Lower leg skin (tissue), 3 donors: Measurements from ENCODE around the gene TRIM7.

ENCODE experiments used
- POLR2A ChIP-seq, 2 donors: fragments of 450-650 bp; IDR thresholded peaks; one replicate each; pipeline ENCODE4 v1.6.1; 2016 to 2017; ENCODE audit warnings: antibody characterized with exemption in 2 of 2, mild to moderate bottlenecking in 1 of 2, moderate library complexity in 1 of 2
- TF ChIP-seq, protein P1 (sequence below), 3 donors: fragments of 450-650 bp; IDR thresholded peaks; one replicate each; pipeline ENCODE4 v1.5.1; 2016; ENCODE audit warnings: antibody characterized with exemption in 3 of 3, mild to moderate bottlenecking in 3 of 3, moderate library complexity in 2 of 3

DNA sequence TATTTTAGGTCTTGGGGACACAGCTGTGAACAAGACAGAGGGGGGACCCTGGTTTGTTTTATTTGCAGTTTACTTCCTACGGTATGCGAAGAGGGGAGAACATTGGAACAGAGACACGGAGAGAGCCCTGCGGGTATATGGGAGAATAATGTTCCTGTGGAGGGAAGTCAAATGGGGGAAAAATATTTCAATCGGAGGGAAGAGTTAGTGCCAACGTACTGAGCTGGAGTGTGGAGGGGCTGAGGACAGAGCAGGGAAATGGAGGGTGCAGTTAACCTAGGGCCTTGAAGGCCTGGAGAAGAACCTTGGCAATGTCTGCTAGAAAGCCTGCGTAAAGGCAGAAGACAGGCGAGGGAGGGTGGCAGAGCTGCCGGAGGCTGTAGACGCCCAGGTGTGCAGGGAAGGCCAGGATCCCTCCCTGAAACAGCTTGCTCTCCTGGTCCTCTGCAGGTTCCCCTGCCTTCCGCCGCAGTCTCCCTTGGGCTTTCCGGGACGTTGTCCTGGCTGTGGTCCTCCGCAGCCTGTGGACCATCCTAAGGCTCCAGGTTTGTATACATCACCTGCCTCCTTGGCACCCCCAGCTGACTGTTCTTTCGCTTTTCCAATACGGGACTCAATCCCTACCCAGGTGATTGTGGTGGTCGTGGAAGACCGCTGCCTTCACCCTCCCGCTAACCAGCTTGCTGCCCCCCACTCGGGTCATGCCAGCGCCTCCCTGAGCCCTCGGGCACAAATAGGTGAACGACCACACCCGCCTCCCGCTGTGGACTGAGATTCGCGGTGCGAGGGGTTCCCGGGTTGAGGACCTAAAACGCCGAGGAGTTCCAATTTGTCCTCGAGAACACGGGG, 40.7 kb upstream of the TRIM7 start:
- TF ChIP-seq, protein P1, sequence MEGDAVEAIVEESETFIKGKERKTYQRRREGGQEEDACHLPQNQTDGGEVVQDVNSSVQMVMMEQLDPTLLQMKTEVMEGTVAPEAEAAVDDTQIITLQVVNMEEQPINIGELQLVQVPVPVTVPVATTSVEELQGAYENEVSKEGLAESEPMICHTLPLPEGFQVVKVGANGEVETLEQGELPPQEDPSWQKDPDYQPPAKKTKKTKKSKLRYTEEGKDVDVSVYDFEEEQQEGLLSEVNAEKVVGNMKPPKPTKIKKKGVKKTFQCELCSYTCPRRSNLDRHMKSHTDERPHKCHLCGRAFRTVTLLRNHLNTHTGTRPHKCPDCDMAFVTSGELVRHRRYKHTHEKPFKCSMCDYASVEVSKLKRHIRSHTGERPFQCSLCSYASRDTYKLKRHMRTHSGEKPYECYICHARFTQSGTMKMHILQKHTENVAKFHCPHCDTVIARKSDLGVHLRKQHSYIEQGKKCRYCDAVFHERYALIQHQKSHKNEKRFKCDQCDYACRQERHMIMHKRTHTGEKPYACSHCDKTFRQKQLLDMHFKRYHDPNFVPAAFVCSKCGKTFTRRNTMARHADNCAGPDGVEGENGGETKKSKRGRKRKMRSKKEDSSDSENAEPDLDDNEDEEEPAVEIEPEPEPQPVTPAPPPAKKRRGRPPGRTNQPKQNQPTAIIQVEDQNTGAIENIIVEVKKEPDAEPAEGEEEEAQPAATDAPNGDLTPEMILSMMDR (IDR thresholded peaks at IDR 0.05): no peak
- no peak for TF ChIP-seq POLR2A (IDR thresholded peaks at IDR 0.05)
